ENCODE results near the gene BRMS1L.
"Not testable (repeated sequence)": the region's sequence is repeated elsewhere in the genome, so short reads cannot be mapped to it uniquely, and the experiment has no call there.

DNA sequence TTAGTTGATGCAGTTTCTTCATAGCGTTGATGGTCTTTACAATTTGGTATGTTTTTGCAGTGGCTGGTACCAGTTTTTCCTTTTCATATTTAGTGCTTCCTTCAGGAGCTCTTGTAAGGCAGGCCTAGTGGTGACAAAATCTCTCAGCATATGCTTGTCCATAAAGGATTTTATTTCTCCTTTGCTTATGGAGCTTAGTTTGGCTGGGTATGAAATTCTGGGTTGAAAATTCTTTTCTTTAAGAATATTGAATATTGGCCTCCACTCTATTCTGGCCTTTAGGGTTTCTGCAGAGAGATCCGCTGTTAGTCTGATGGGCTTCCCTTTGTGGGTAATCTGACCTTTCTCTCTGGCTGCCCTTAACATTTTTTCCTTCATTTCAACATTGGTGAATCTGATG, 16.1 kb downstream of the BRMS1L start:
- TF ChIP-seq CTCF, POLR2A, POLR2AphosphoS5 (IDR thresholded peaks at IDR 0.05): not testable (repeated sequence)

All from prostate gland (tissue), 2 donors.